B cell (primary cell): Measurements from ENCODE around the gene ANKRD44.

Source experiments
- CTCF ChIP-seq: fragments of 200-600 bp; IDR thresholded peaks from one replicate; pipeline ENCODE4 v1.8.0; 2022; ENCODE audit warnings: antibody characterized with exemption, mild to moderate bottlenecking
- EZH2 ChIP-seq: IDR thresholded peaks from 2 replicates; pipeline ENCODE4 v1.6.1; 2012; ENCODE audit warnings: borderline replicate concordance, low read depth, mild to moderate bottlenecking, moderate library complexity, low read length; ENCODE audit not compliant: insufficient read depth, poor library complexity, severe bottlenecking

GRCh38 chr2:197264332-197264731 lies 46.2 kb downstream of the ANKRD44 start:
- TF ChIP-seq CTCF, result no peak
- no peak for TF ChIP-seq EZH2
